GM21367 (cell line): Measurements from ENCODE around the gene CBX8.

Experiments
- ATAC-seq: cut with Tn5 transposase; IDR thresholded peaks from one replicate; pipeline ENCODE4 v1.9.1; 2021; ENCODE audit not compliant: unreplicated experiment

Gene CBX8

DNA sequence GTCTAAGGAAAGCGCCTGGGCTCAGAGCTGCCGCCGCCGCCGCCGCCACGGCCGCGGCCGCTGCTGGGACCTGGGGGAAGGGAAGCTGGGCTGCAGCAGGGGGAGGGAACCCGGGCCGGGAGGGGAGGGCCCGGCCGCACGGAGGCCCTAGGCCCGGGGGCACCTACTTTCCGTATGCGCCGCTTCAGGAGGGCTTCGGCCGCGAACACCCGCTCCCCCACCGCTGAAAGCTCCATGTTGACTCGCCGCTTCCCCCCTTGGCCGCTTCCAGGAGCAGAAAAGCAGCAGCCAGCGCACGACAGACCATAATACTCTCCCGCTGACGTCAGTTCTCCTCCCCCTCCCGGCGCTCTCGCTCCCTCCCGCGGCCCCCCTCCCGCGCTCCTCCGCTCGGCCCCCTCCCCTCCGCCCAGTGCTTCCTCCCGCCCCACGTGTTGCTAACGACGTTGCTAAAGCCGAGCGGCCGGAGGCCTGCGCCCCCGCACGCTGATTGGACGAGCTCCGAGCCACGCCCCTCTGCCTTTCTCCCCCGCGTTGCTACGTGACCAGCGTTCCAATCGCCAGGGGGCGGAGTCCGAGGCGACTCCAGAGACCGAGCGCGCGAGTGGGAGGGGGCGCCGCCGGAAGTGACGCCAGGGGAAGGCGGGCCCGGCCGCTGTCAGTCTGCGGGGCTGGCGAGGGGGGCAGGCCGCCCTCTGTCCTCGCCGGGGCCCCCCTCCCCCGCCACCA is at the start of gene CBX8:
TSS of gene CBX8 (minus strand) at position 315 of the 729 bp plus-strand sequence. CDS start at position 236, 79 bp downstream.
- ATAC-seq, result peak; percentile 83

DNA sequence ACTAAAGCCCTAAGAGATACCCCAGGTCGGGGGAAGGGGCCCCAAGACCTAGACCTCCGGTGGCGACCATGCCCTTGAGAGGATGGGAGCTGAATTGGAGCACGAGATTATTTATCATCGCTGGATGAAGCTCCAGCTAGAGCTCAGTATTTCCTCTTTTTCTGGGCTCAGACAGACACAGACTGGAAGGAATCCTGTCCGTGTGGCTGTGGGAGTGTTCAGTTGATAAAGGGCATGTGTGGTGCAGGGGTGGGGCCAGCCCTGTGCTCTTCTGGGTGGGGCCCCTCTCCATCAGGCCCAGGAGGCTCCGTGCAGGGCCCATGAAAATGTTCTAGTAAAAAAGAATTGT is 48.7 kb upstream of the CBX8 start:
- no peak for ATAC-seq

DNA sequence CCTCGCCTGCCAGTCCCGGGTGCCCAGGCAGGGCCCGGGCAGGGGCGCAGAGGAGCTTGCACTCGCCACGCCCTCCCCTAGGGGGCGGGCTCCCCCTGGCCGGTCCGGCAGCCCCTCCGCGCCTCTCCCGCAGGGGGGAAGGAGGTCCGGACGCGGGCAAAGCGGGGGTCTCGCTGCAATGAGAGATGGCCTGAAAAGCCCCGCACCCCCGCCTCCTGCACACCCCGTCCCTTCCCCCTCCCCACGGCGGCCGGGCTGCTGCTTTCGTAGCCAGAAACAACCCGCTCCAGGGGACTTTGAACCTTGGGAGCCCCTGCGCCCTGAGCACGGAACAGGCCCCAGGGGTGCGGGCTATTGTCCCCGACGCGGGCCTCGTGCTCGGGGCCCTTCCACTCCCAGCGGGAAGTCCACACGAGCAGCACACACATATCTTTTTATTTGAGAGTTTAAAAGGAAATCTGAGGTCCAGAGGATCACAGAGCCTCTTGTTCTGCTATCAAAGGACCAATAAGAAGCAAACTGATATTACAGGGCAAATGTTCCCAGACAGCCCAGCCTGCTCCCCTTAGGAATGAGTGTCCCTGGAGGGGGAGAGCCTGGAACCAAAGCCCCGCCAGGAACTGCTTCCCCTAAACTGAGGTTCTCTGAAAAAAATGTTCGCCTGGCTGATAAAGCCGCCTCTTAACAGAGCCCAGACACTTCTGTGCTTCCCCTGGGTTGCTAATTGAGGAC is 48.2 kb upstream of the CBX8 start:
- ATAC-seq, result no peak

DNA sequence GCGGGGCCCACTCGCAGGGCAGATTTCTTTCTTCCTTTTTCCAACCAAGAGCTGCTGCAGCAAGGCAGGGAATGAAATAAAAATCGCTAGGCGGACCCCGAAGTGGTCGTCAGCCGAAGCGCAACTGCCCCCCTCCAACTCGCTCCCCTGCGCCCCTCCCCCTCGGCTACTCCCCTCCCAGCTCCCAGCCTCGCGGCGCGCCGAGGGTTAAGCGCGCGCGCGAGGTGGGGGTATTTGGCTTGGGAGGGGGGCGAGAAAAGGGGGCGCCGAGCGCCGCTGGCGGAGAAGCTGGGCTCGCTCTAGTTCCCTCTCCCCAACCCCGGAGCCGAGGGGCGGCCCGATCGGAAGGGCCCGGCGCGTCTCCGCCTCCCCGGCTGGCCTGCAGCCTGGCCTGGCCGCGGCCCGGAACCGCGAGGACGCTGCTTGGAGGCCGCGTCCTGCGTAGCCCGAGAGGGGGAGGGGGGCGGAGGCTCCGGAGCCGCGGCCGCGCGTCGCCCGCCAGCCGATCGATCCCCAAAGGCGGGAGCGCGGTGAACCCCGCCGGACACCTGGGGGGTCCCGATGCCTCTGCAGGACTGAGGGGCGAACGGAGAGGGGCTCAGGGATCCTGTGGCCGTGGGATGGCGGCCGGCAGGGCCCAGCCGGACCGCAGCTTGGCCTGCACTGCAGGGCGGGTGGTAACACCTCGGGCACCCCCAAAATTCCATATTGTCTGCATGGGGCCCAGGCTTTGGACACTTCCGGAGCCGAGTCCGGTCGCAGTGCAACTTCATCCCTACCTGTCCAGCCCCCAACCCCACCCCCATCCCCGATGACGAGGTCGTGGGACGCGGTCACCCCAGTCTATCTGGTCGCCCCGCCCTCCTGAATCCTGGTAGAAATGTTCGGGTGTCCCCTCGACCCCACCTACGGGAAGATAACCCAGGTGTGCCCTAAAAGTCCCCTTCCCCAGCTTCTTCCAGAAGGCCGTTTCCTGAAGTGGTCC is 47.2 kb upstream of the CBX8 start:
- no peak for ATAC-seq

GRCh38 chr17:79843474-79843815 is 46.6 kb upstream of the CBX8 start:
- ATAC-seq, result no peak

- ATAC-seq, result no peak
These were observed 46.0 kb upstream of the CBX8 start for GRCh38 chr17:79842656-79843473.

GRCh38 chr17:79842136-79842655 is 45.3 kb upstream of the CBX8 start:
- ATAC-seq, result no peak

GRCh38 chr17:79841369-79842135 is 44.7 kb upstream of the CBX8 start:
- no peak for ATAC-seq

DNA sequence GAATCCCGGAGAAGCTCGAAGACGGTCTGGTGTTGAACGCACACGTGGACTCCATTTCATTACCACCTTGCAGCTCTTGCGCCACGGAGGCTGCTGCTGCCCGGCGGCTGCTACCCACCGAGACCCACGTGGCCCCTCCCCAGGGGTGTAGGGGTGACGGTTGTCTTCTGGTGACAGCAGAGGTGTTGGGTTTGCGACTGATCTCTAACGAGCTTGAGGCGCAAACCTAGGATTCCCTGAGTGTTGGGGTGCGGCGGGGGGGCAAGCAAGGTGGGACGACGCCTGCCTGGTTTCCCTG is 44.1 kb upstream of the CBX8 start:
- ATAC-seq, result no peak

DNA sequence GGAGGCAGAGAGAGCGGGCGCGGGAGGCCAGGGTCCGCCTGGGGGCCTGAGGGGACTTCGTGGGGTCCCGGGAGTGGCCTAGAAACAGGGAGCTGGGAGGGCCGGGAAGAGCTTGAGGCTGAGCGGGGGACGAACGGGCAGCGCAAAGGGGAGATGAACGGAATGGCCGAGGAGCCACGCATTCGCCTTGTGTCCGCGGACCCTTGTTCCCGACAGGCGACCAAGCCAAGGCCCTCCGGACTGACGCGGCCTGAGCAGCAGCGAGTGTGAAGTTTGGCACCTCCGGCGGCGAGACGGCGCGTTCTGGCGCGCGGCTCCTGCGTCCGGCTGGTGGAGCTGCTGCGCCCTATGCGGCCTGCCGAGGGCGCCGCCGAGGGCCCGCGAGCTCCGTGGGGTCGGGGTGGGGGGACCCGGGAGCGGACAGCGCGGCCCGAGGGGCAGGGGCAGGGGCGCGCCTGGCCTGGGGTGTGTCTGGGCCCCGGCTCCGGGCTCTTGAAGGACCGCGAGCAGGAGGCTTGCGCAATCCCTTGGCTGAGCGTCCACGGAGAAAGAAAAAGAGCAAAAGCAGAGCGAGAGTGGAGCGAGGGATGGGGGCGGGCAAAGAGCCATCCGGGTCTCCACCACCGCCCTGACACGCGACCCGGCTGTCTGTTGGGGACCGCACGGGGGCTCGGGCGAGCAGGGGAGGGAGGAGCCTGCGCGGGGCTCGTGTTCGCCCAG is 43.6 kb upstream of the CBX8 start:
- no peak for ATAC-seq

DNA sequence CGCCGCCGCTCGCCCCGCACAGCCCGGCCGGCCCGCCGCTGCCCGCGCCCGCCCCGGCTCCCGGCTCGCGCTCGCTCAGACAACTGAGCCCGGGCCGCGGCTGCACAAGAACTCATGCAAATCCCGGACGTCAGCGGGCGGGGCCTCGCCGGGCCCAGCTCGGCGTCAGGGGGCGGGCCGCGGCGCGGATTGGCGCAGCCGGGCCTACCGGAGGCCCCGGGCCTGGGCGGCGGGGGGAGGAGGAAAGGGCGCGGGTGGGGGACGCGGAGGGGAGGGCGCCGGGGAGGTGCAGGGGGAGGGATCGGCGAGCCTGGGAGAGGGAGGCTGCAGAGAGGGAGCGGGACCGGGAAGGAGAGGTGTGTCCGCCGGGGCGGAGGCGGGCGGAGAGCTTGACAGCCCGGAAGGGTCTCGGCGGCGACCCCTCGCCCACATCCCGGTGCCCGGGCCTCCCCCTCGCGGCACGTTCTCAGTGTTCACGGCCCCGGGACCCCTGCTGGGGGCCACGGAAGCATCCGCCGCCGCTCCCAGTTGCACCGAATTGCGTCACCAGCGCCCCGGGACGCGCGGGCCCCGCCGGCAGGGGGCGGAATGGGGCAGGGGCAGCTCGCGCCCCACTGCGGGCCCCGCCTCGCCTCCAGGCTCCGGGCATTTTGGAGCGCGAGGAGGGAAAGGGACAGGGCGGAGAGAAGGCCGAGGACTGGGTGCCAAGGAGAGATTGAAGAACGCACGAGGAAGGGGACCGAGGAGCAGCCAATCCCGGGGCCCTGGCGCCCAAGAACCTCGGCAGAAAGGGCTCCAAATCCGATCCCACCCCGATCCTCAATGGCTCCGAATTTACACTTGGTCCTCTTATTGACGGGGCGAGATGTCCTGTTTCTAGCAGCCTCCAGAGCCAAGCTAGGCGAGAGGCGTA is 42.7 kb upstream of the CBX8 start, which contains the start of gene CBX4:
TSS of gene CBX4 (minus strand) at position 85 of the 913 bp plus-strand sequence. CDS start 189 bp downstream, outside the sequence.
- peak; percentile 47 for ATAC-seq

GRCh38 chr17:79838522-79839274 is 41.8 kb upstream of the CBX8 start:
- peak; percentile 10 for ATAC-seq

DNA sequence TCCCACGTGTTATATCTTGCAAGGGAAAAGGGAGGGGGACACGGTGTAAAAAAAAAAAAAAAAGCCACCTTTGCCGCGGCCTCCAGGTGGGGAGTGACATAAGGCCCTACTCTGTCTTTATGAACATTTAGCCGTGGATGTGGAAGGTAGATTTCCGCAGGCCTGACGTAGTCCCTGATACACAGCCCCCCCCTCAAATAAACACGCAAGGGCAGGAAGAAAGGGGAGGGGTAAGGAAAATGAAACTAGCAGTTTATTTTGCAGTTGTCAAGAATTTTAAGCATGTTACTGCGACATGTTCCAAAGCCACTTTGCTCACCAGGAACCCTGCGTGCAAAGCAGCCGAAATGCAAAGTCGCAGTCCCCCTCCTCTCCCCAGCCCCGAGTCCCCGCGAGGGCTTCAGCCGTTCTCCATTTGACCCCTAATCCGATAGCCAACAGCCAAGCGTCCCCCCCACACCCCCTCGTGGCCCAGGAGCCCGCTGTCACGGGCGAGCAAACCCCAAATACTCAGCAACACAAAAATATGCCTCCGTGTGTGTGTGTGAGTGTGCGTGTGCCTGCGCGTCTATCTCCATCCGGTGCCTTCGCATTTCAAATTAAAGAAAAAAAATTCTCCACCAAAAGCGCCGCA is 41.1 kb upstream of the CBX8 start:
- ATAC-seq, result no peak

DNA sequence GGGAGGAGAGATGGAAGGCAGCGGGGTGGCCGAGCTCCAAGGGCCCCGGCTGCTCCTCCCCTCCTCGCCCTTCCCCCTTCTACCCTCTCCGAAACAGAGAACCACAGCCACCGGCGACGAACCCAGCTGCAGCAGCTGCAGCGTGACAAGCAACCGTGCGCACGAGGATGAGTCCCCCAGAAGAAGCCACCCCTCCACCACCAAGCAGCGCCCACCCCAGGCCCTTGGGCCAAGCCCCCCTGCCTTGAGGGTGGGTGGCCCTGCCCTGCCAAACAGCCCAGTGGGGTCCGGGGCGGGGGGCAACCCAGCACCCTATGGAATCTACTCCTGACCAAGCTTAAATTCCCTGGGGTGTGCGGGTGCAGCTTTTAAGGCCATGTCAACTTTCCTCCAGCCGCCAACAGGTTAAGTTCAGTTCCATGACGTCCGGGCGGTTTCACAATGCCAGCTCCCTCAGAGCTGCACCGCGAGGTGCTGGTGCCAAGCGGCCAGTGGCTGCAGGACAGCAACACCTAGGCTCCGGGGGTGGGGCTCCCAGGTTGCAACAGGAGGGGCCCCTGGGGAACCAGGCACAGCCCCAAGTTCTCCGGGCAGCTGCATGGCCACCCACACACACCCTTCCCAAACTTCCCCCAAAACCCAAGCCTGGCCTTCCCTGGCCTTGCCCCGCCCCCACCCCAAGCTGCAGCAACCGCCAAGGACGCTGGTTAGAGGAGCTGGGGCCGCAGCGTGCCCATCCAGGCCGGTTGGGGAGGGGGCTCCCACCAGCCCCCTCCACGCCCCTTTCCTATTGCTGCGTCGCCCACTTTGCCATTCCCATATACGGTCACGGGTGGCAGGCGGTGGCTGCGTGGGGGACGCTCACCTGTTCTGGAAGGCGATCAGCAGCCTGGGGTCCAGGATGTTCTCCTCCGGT is 40.4 kb upstream of the CBX8 start:
- no peak for ATAC-seq

- ATAC-seq, result no peak
These were observed 39.7 kb upstream of the CBX8 start for GRCh38 chr17:79836510-79836971.
